DND-41 (cell line): ENCODE measurements around the gene RPL11.

Source experiments
- ATAC-seq: fragments of 200-7000 bp; cut with Tn5 transposase; 3 replicates; pipeline ENCODE4 v1.9.1; 2021; ENCODE audit warnings: low read depth; ENCODE audit not compliant: insufficient read depth
- DNase-seq: peaks from one replicate; pipeline ENCODE4 v3.0.0-alpha.2; 2020
- H2AFZ ChIP-seq: 2 replicates; pipeline ENCODE4 v1.6.0; 2012; ENCODE audit warnings: low read depth, low read length
- H3K27ac ChIP-seq: 2 replicates; pipeline ENCODE4 v1.5.1; 2012; ENCODE audit warnings: low read length, inconsistent platforms
- H3K27me3 ChIP-seq: fragments of 200-600 bp; sonication (generic); 2 replicates; pipeline ENCODE4 v1.6.0; 2012; ENCODE audit warnings: low read length, mild to moderate bottlenecking, inconsistent platforms; ENCODE audit not compliant: insufficient read depth, poor library complexity
- H3K36me3 ChIP-seq: 2 replicates; pipeline ENCODE4 v1.5.1; 2012; ENCODE audit warnings: low read length, inconsistent platforms; ENCODE audit not compliant: insufficient read depth
- H3K4me1 ChIP-seq: 2 replicates; pipeline ENCODE4 v1.5.1; 2012; ENCODE audit warnings: mild to moderate bottlenecking, low read length; ENCODE audit not compliant: insufficient read depth
- H3K4me2 ChIP-seq: 2 replicates; pipeline ENCODE4 v1.6.0; 2012; ENCODE audit warnings: mild to moderate bottlenecking, moderate library complexity, low read length, inconsistent platforms; ENCODE audit not compliant: insufficient read depth
- H3K4me3 ChIP-seq, 2 experiments: fragments of 200-600 bp in 1 of 2; shearing (Covaris generic) in 1 of 2; 2 replicates each; pipeline ENCODE4 v1.5.1; 2012 to 2016; ENCODE audit warnings: inconsistent platforms in 2 of 2, low read length in 2 of 2, mild to moderate bottlenecking in 2 of 2, low read depth in 1 of 2, moderate library complexity in 1 of 2
- H3K79me2 ChIP-seq: 2 replicates; pipeline ENCODE4 v1.6.0; 2012; ENCODE audit warnings: low read length, inconsistent platforms; ENCODE audit not compliant: insufficient read depth
- H3K9ac ChIP-seq: 2 replicates; pipeline ENCODE4 v1.6.0; 2012; ENCODE audit warnings: low read depth, mild to moderate bottlenecking, inconsistent platforms, low read length, moderate library complexity
- H3K9me3 ChIP-seq: 2 replicates; pipeline ENCODE4 v1.5.1; 2012; ENCODE audit warnings: low read length, moderate library complexity, mild to moderate bottlenecking, inconsistent platforms; ENCODE audit not compliant: insufficient read depth, severe bottlenecking
- H4K20me1 ChIP-seq: 2 replicates; pipeline ENCODE4 v1.6.0; 2012; ENCODE audit warnings: low read length; ENCODE audit not compliant: insufficient read depth
- CTCF ChIP-seq: IDR thresholded peaks from 2 replicates; pipeline ENCODE4 v1.5.1; 2012; ENCODE audit warnings: borderline replicate concordance, low read length, moderate library complexity, mild to moderate bottlenecking; ENCODE audit not compliant: poor library complexity, severe bottlenecking; ENCODE audit errors: extremely low read depth
- EZH2 ChIP-seq: IDR thresholded peaks from 3 replicates; pipeline ENCODE4 v1.6.1; 2012; ENCODE audit warnings: borderline replicate concordance, low read depth, mild to moderate bottlenecking, moderate library complexity, low read length, inconsistent platforms; ENCODE audit not compliant: severe bottlenecking

Gene RPL11

GRCh38 chr1:23691499-23692307 is at the start of gene RPL11:
Gene RPL11, plus strand, starts transcription at chr1:23691806. Its CDS starts 18 bp downstream, at chr1:23691824.
- H3K27ac ChIP-seq: peak within 1 kb of the TSS; percentile 87
- peak within 1 kb of the TSS; percentile 79 for H3K9ac ChIP-seq
- H3K36me3 ChIP-seq: peaks cover 50% of the 10 kb centered on the region
- DNase-seq (peak; percentile 94), ATAC-seq (peak; percentile 99)
- peak within 1 kb of the TSS; percentile 97 for H3K4me2 ChIP-seq
- peaks cover 51% of the 10 kb centered on the region for H3K79me2 ChIP-seq
- peak within 1 kb of the TSS; percentile 75 for H2AFZ ChIP-seq
- no peaks in the 10 kb centered on the region for H3K9me3 ChIP-seq
- peaks cover 52% of the 10 kb centered on the region for H3K4me1 ChIP-seq
- TF ChIP-seq CTCF: peak; percentile 86
- no peak for TF ChIP-seq EZH2
- H3K27me3 ChIP-seq: no peaks in the 10 kb centered on the region
- H4K20me1 ChIP-seq: peaks cover 48% of the 10 kb centered on the region
- H3K4me3 ChIP-seq: peak within 1 kb of the TSS; percentile 76 to 85

- Histone ChIP-seq H3K36me3 (no peaks in the 10 kb centered on the region), H3K79me2 (no peaks in the 10 kb centered on the region), H3K27me3 (peaks cover 18% of the 10 kb centered on the region), H3K9me3 (no peaks in the 10 kb centered on the region), H3K4me3 (no peak overlapping the region), H2AFZ (no peak overlapping the region), H4K20me1 (0 out of 2 replicates have a peak, but pooled peaks cover 2% of the 10 kb centered on the region), H3K4me2 (no peak overlapping the region), H3K9ac (no peak overlapping the region), H3K27ac (no peak overlapping the region), H3K4me1 (peaks cover 2% of the 10 kb centered on the region; the same call in 1 of the 2 replicates)
- DNase-seq (no peak), ATAC-seq (no peak)
- TF ChIP-seq CTCF (no peak), EZH2 (no peak)
These were observed 47.7 kb upstream of the RPL11 start for GRCh38 chr1:23643736-23644554.

GRCh38 chr1:23644555-23644866 is 47.1 kb upstream of the RPL11 start:
- ATAC-seq (no peak), DNase-seq (no peak)
- Histone ChIP-seq H2AFZ (no peak overlapping the region), H3K9ac (no peak overlapping the region), H4K20me1 (no peaks in the 10 kb centered on the region), H3K79me2 (no peaks in the 10 kb centered on the region), H3K4me3 (no peak overlapping the region), H3K4me2 (no peak overlapping the region), H3K27me3 (peaks cover 18% of the 10 kb centered on the region), H3K9me3 (no peaks in the 10 kb centered on the region), H3K27ac (no peak overlapping the region), H3K4me1 (peaks cover 2% of the 10 kb centered on the region; the same call in 1 of the 2 replicates), H3K36me3 (no peaks in the 10 kb centered on the region)
- TF ChIP-seq CTCF (no peak), EZH2 (no peak)
